Thoracic aorta (tissue), 2 donors: ENCODE data around the gene PTPRN2. TPM values are rescaled to one million over a fixed set of nuclear protein-coding genes. Genes with fewer than 3 reads are reported as not detected.
"Not testable (repeated sequence)": the region's sequence is repeated elsewhere in the genome, so short reads cannot be mapped to it uniquely, and the experiment has no call there.

Experiments used
- ATAC-seq: fragments of 150-250 bp; one replicate; pipeline ENCODE4 v1.8.0; 2017; ENCODE audit warnings: low read depth; ENCODE audit not compliant: insufficient number of reproducible peaks, low FRiP score
- DNase-seq: peaks from one replicate; pipeline ENCODE4 v3.0.0-alpha.2; 2020; ENCODE audit warnings: low spot score
- H3K27ac ChIP-seq, 2 donors: fragments of 200-600 bp; sonication (generic); 1 replicate in 1 of 2; 2 replicates in 1 of 2; pipeline ENCODE4 v1.5.1; 2016; ENCODE audit warnings: mild to moderate bottlenecking in 2 of 2, moderate library complexity in 2 of 2
- H3K27me3 ChIP-seq: fragments of 200-600 bp; sonication (generic); replicated peaks from 2 replicates; pipeline ENCODE4 v1.6.0; 2016; ENCODE audit warnings: mild to moderate bottlenecking; ENCODE audit not compliant: insufficient read depth
- H3K36me3 ChIP-seq: fragments of 200-600 bp; sonication (generic); one replicate; pipeline ENCODE4 v1.5.1; 2016
- H3K4me1 ChIP-seq, 2 donors: fragments of 200-600 bp; sonication (generic); 1 replicate in 1 of 2; 2 replicates in 1 of 2; pipeline versions ENCODE4 v1.5.1 to v1.6.0; 2016; ENCODE audit warnings: low read depth in 2 of 2, mild to moderate bottlenecking in 1 of 2; ENCODE audit not compliant: control insufficient read depth in 1 of 2
- H3K4me3 ChIP-seq: fragments of 200-600 bp; sonication (generic); 2 replicates; pipeline ENCODE4 v1.5.1; 2016; ENCODE audit warnings: mild to moderate bottlenecking
- H3K9me3 ChIP-seq: fragments of 200-600 bp; sonication (generic); 2 replicates; pipeline ENCODE4 v1.5.1; 2016
- CTCF ChIP-seq: fragments of 200-600 bp; sonication (generic); IDR thresholded peaks from one replicate; pipeline ENCODE4 v1.5.1; 2019; ENCODE audit warnings: antibody characterized with exemption
- total RNA-seq, 2 donors: library from RNA; depleted of rRNA; stranded (reverse); fragments of >200 nt; gene quantifications; one replicate each; pipeline versions ENCODE4 v1.1.0 to v1.2.3, GENCODE V29; 2016

The PTPRN2 gene
- total RNA-seq, 2 donors from 2014 or later: 2.2 to 3.1 TPM

DNA sequence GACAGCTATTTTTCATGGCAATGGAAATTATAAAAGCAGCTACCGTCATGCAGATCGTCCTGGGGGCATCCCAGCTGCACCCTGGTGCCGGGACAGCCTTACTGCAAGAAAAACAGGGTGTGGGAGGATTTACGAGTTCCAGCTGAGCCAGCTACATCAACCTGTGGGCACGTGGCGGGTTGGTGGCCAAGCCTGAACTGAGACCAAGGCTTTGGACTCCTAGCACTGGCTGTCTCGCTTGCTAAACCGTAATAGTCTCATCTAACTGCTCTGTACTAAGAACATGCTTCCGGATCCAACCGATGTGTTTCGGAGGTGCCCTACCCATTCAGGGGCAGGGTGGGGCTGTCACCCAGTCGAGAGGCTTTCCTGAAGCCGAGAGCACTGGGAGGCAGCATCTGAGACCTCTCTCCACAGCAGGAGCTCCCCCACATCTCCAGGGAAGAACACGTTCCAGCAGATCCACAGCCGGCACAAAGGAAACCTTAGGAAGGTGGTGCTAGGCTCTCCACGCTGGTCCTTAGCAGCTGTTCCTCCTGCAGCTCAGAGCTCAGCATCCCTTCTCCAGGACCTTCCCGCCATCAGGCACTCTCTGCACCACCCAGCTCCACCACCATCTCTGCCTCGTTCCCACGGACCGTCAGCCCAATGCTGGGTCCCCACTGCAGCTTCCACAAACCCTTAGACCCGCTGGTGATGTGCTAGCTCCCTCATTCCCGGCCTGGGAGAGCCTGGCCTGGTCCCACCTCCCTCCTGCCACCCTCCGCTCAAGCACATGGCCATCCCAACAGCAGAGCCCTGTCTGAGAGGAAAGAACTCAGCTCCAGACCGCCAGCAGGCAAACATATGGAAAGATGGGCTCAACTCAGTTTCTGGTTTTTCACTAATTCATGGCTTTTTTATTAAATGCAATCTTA, 158.5 kb downstream of the PTPRN2 start:
- no peaks in the 10 kb centered on the region for H3K9me3 ChIP-seq
- H3K36me3 ChIP-seq: no peaks in the 10 kb centered on the region
- DNase-seq (no peak), ATAC-seq (no peak)
- no peak overlapping the region for H3K4me3 ChIP-seq
- H3K27ac ChIP-seq: no peak overlapping the region
- no peak for TF ChIP-seq CTCF
- H3K4me1 ChIP-seq: peaks cover 3 to 13% of the 10 kb centered on the region in 2 donors
- H3K27me3 ChIP-seq: no peaks in the 10 kb centered on the region

- no peak overlapping the region for H3K27ac ChIP-seq
- ATAC-seq (no peak), DNase-seq (no peak)
- peaks cover 3 to 13% of the 10 kb centered on the region in 2 donors for H3K4me1 ChIP-seq
- no peaks in the 10 kb centered on the region for H3K27me3 ChIP-seq
- H3K4me3 ChIP-seq: no peak overlapping the region
- no peak for TF ChIP-seq CTCF
- H3K9me3 ChIP-seq: no peaks in the 10 kb centered on the region
- H3K36me3 ChIP-seq: no peaks in the 10 kb centered on the region
Observed at GRCh38 chr7:158428131-158428836, 159.3 kb downstream of the PTPRN2 start.

DNA sequence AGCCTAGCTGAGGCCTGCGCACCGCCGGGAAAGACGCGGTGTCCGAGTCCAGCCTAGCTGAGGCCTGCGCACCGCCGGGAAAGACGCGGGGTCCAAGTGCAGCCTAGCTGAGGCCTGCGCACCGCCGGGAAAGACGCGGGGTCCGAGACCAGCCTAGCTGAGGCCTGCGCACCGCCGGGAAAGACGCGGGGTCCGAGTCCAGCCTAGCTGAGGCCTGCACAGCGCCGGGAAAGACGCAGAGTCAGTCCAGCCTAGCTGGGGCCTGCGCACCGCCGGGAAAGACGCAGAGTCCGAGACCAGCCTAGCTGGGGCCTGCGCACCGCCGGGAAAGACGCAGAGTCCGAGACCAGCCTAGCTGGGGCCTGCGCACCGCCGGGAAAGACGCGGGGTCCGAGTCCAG, 161.9 kb downstream of the PTPRN2 start:
- not testable (repeated sequence) for H3K27me3 ChIP-seq, H3K27ac ChIP-seq, H3K36me3 ChIP-seq, H3K4me1 ChIP-seq, H3K9me3 ChIP-seq, ATAC-seq, H3K4me3 ChIP-seq, DNase-seq

GRCh38 chr7:158424531-158424930, 163.1 kb downstream of the PTPRN2 start:
- Histone ChIP-seq H3K4me1 (no peaks in the 10 kb centered on the region), H3K27me3 (no peaks in the 10 kb centered on the region), H3K27ac (no peak overlapping the region), H3K36me3 (no peaks in the 10 kb centered on the region), H3K4me3 (no peak overlapping the region), H3K9me3 (no peaks in the 10 kb centered on the region)
- DNase-seq: no peak
- TF ChIP-seq CTCF: no peak
- no peak for ATAC-seq

DNA sequence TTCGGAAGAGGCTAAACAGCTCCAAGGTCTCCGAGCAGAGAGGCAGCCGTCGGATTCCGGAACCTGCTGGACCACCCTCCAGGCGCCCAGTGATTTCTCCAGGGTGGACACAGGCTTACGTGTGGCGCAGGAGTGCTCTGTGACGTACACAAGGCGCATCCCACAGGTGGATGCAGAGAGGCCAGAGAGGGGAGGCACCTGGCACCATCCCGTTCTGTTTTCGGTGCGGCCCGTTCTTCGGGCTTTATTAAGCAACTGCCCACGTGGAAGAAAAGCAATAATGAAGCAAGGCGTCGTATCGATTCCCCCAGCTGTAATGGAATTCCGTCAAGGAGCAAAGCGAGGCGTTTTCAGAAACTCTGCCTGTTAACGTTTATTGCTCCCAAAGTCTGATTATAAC, 163.6 kb downstream of the PTPRN2 start:
- no peak for TF ChIP-seq CTCF
- Histone ChIP-seq H3K27me3 (no peaks in the 10 kb centered on the region), H3K4me3 (no peak overlapping the region), H3K27ac (no peak overlapping the region), H3K36me3 (no peaks in the 10 kb centered on the region), H3K4me1 (no peaks in the 10 kb centered on the region), H3K9me3 (no peaks in the 10 kb centered on the region)
- ATAC-seq (no peak), DNase-seq (no peak)
